ENCODE measurements around the gene HIVEP2. TPM values are rescaled to one million over a fixed set of nuclear protein-coding genes. Genes with fewer than 3 reads are reported as not detected.

The HIVEP2 gene
- total and polyA plus RNA-seq, 2 experiments from 2014 or later, result 8.3 to 21.0 TPM

- H4K20me1 ChIP-seq (ENCODE audit: insufficient read depth), result no peaks in the 10 kb centered on the region
- peaks cover 28% of the 10 kb centered on the region for H3F3A ChIP-seq (ENCODE audit: insufficient read depth)
- H3K4me1 ChIP-seq (ENCODE audit: insufficient read depth), result peaks cover 18% of the 10 kb centered on the region
- no peak for TF ChIP-seq EZH2phosphoT487 (IDR thresholded peaks at IDR 0.05; ENCODE audit: insufficient read depth, low read depth)
- no peak for TF ChIP-seq EZH2 (IDR thresholded peaks at IDR 0.05; ENCODE audit: insufficient read depth, poor library complexity, severe bottlenecking)
- H3K36me3 ChIP-seq (ENCODE audit: low read depth), result 0 out of 2 replicates have a peak, but pooled peaks cover 5% of the 10 kb centered on the region
- DNase-seq, result no peak
- no peak overlapping the region for H3K4me3 ChIP-seq
- in situ Hi-C loops (cut with MboI), result no loop called here
- 94 to 98% methylated on average over 1 of the region's 1 CpG for WGBS, 2 experiments (ENCODE audit: low coverage in 1 of 2, low lambda C conversion rate in 2 of 2, missing lambda C conversion rate in 2 of 2)
- peaks cover 100% of the 10 kb centered on the region for H3K79me2 ChIP-seq (ENCODE audit: insufficient read depth)
- H3K4me2 ChIP-seq (ENCODE audit: unreplicated experiment), result no peak overlapping the region
- H3K27me3 ChIP-seq (replicated peaks; ENCODE audit: insufficient read depth), result no peaks in the 10 kb centered on the region
- no peaks in the 10 kb centered on the region for H3K9me3 ChIP-seq (ENCODE audit: low read depth)
- H3K9me2 ChIP-seq (ENCODE audit: insufficient read depth), result no peaks in the 10 kb centered on the region
- H3K9ac ChIP-seq, result no peak overlapping the region
- H2AFZ ChIP-seq, result no peak overlapping the region
- H3K27ac ChIP-seq, result no peak overlapping the region
Observed at GRCh38 chr6:142908235-142908634, 36.7 kb downstream of the HIVEP2 start.

GRCh38 chr6:142907544-142907943 is 37.4 kb downstream of the HIVEP2 start:
- Histone ChIP-seq H2AFZ (no peak overlapping the region), H3K79me2 (ENCODE audit: insufficient read depth) (peaks cover 96% of the 10 kb centered on the region), H3K4me2 (ENCODE audit: unreplicated experiment) (no peak overlapping the region), H4K20me1 (ENCODE audit: insufficient read depth) (no peaks in the 10 kb centered on the region), H3F3A (ENCODE audit: insufficient read depth) (peaks cover 28% of the 10 kb centered on the region), H3K36me3 (ENCODE audit: low read depth) (0 out of 2 replicates have a peak, but pooled peaks cover 5% of the 10 kb centered on the region), H3K4me1 (ENCODE audit: insufficient read depth) (peaks cover 23% of the 10 kb centered on the region), H3K9ac (no peak overlapping the region), H3K27me3 (replicated peaks; ENCODE audit: insufficient read depth) (no peaks in the 10 kb centered on the region), H3K9me2 (ENCODE audit: insufficient read depth) (no peaks in the 10 kb centered on the region), H3K27ac (no peak overlapping the region), H3K4me3 (no peak overlapping the region), H3K9me3 (ENCODE audit: low read depth) (no peaks in the 10 kb centered on the region)
- TF ChIP-seq EZH2 (IDR thresholded peaks at IDR 0.05; ENCODE audit: insufficient read depth, poor library complexity, severe bottlenecking), result no peak
- no peak for TF ChIP-seq EZH2phosphoT487 (IDR thresholded peaks at IDR 0.05; ENCODE audit: insufficient read depth, low read depth)
- no peak for DNase-seq
- in situ Hi-C loops (cut with MboI), result no loop called here
- WGBS, 2 experiments (ENCODE audit: low coverage in 1 of 2, low lambda C conversion rate in 2 of 2, missing lambda C conversion rate in 2 of 2), result 65% methylated on average over 5 of the region's 5 CpGs

- Histone ChIP-seq H3K79me2 (ENCODE audit: insufficient read depth) (peaks cover 91% of the 10 kb centered on the region), H3K27ac (no peak overlapping the region), H3K9ac (no peak overlapping the region), H4K20me1 (ENCODE audit: insufficient read depth) (no peaks in the 10 kb centered on the region), H3F3A (ENCODE audit: insufficient read depth) (peaks cover 33% of the 10 kb centered on the region), H3K4me1 (ENCODE audit: insufficient read depth) (peaks cover 29% of the 10 kb centered on the region), H3K9me3 (ENCODE audit: low read depth) (no peaks in the 10 kb centered on the region), H3K27me3 (replicated peaks; ENCODE audit: insufficient read depth) (no peaks in the 10 kb centered on the region), H3K9me2 (ENCODE audit: insufficient read depth) (no peaks in the 10 kb centered on the region), H2AFZ (no peak overlapping the region), H3K4me3 (no peak overlapping the region), H3K4me2 (ENCODE audit: unreplicated experiment) (no peak overlapping the region), H3K36me3 (ENCODE audit: low read depth) (0 out of 2 replicates have a peak, but pooled peaks cover 5% of the 10 kb centered on the region)
- in situ Hi-C loops (cut with MboI), result no loop called here
- no peak for DNase-seq
- 76 to 77% methylated on average over 4 of the region's 4 CpGs for WGBS, 2 experiments (ENCODE audit: low coverage in 1 of 2, low lambda C conversion rate in 2 of 2, missing lambda C conversion rate in 2 of 2)
- TF ChIP-seq EZH2phosphoT487 (IDR thresholded peaks at IDR 0.05; ENCODE audit: insufficient read depth, low read depth) (no peak), EZH2 (IDR thresholded peaks at IDR 0.05; ENCODE audit: insufficient read depth, poor library complexity, severe bottlenecking) (no peak)
Observed at GRCh38 chr6:142906945-142907470, 38.0 kb downstream of the HIVEP2 start.

- no peaks in the 10 kb centered on the region for H3K9me2 ChIP-seq (ENCODE audit: insufficient read depth)
- 45 to 52% methylated on average over 1 of the region's 1 CpG for WGBS, 2 experiments (ENCODE audit: low coverage in 1 of 2, low lambda C conversion rate in 2 of 2, missing lambda C conversion rate in 2 of 2)
- no peak for TF ChIP-seq EZH2phosphoT487 (IDR thresholded peaks at IDR 0.05; ENCODE audit: insufficient read depth, low read depth)
- peaks cover 44% of the 10 kb centered on the region for H3K4me1 ChIP-seq (ENCODE audit: insufficient read depth)
- in situ Hi-C loops (cut with MboI), result no loop called here
- no peaks in the 10 kb centered on the region for H3K27me3 ChIP-seq (replicated peaks; ENCODE audit: insufficient read depth)
- H4K20me1 ChIP-seq (ENCODE audit: insufficient read depth), result no peaks in the 10 kb centered on the region
- peaks cover 91% of the 10 kb centered on the region for H3K79me2 ChIP-seq (ENCODE audit: insufficient read depth)
- H3F3A ChIP-seq (ENCODE audit: insufficient read depth), result peaks cover 47% of the 10 kb centered on the region
- 0 out of 2 replicates have a peak overlapping the region, but pooled peaks have one; percentile 64 for H3K4me3 ChIP-seq
- peak; percentile 42 for DNase-seq
- H3K9me3 ChIP-seq (ENCODE audit: low read depth), result no peaks in the 10 kb centered on the region
- 0 out of 2 replicates have a peak, but pooled peaks cover 5% of the 10 kb centered on the region for H3K36me3 ChIP-seq (ENCODE audit: low read depth)
- H3K4me2 ChIP-seq (ENCODE audit: unreplicated experiment), result peak overlapping the region; percentile 89
- H3K27ac ChIP-seq, result peak overlapping the region; percentile 95
- no peak overlapping the region for H2AFZ ChIP-seq
- peak overlapping the region; percentile 81 for H3K9ac ChIP-seq
Observed at GRCh38 chr6:142903812-142904211, 41.2 kb downstream of the HIVEP2 start.
